Esophagus squamous epithelium (tissue), 5 donors: ENCODE data around the gene ATXN7L2. TPM values are rescaled to one million over a fixed set of nuclear protein-coding genes. Genes with fewer than 3 reads are reported as not detected.

Experiments
- DNase-seq: peaks from one replicate; lab custom pipeline; 2025; lab: John Stamatoyannopoulos, UW
- H3K27ac ChIP-seq, 4 donors: fragments of 200-600 bp; sonication (generic); one replicate each; pipeline ENCODE4 v1.5.1; 2016 to 2019; ENCODE audit warnings: mild to moderate bottlenecking in 1 of 4
- H3K27me3 ChIP-seq, 4 donors: fragments of 200-600 bp; sonication (generic); 1 replicate in 3 of 4; 2 replicates in 1 of 4; pipeline versions ENCODE4 v1.5.1 to v1.6.0; 2017 to 2021; ENCODE audit warnings: antibody characterized with exemption in 1 of 4
- H3K36me3 ChIP-seq, 3 donors: fragments of 200-600 bp; sonication (generic); one replicate each; pipeline ENCODE4 v1.5.1; 2016 to 2019
- H3K4me1 ChIP-seq, 3 donors: fragments of 200-600 bp; sonication (generic); one replicate each; pipeline ENCODE4 v1.5.1; 2017 to 2019
- H3K4me3 ChIP-seq, 4 donors: fragments of 200-600 bp; sonication (generic); 1 replicate in 3 of 4; 2 replicates in 1 of 4; pipeline ENCODE4 v1.5.1; 2016 to 2019; ENCODE audit warnings: mild to moderate bottlenecking in 2 of 4, moderate library complexity in 1 of 4
- H3K9me3 ChIP-seq, 3 donors: fragments of 200-600 bp; sonication (generic); one replicate each; pipeline ENCODE4 v1.5.1; 2016 to 2019
- POLR2A ChIP-seq, 4 donors: fragments of 450-650 bp; IDR thresholded peaks; one replicate each; pipeline ENCODE4 v1.6.1; 2017; ENCODE audit warnings: antibody characterized with exemption in 4 of 4, mild to moderate bottlenecking in 4 of 4, moderate library complexity in 3 of 4
- WGBS, 2 donors: methylation state at CpG; one replicate each; pipeline ENCODE4 v1.1.5; 2018; 5-methylcytosine and 5-hydroxymethylcytosine counted together
- intact Hi-C: fragments of 100-400 bp; cut with DNase I; formaldehyde crosslinking; loops from one replicate; pipeline ENCODE4 v1.15.0; 2022
- total RNA-seq, 4 donors: library from RNA; depleted of rRNA; stranded (reverse); fragments of >200 nt; gene quantifications; one replicate each; pipeline ENCODE4 v1.1.0, GENCODE V29; 2016
- TF ChIP-seq, protein P1 (sequence below), 6 experiments: fragments of 450-650 bp in 4 of 6; fragments of 200-600 bp in 2 of 6; sonication (generic) in 2 of 6; IDR thresholded peaks; one replicate each; pipeline ENCODE4 v1.5.1; 2016 to 2019; ENCODE audit warnings: antibody characterized with exemption in 6 of 6, mild to moderate bottlenecking in 4 of 6, moderate library complexity in 4 of 6
- donor health status: DM: yes; HTN: yes; CAD: no.

Gene ATXN7L2
- total RNA-seq, 4 donors from 2014 or later, result 2.1 to 5.9 (median 3.8) TPM

DNA sequence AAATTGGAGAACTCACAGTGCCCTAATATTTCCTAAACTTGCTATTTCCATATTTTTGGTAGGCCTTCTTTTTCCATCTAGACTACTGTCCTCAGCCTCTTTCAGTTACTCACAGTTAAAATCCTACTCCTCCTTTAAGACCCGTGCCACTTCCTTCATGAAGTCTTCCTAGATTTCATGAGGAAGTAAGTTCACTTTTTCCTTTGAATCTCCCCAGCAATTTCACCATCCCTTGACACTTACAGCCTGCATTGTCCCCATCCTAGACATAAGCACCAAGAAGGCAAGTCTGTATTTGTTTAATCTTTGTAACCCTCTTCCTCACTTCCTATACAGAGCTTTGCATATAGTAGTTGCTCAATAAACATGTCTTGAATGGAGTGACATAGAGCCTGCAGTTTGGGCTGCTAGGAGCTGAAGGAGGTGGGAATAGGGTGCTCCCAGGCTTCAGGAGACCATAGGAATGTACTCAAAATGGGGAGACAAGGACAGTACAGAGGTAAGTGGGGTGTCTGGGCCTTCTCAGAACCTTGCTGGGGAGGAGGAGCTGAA lies 50.7 kb downstream of the ATXN7L2 start:
- TF ChIP-seq, protein P1, sequence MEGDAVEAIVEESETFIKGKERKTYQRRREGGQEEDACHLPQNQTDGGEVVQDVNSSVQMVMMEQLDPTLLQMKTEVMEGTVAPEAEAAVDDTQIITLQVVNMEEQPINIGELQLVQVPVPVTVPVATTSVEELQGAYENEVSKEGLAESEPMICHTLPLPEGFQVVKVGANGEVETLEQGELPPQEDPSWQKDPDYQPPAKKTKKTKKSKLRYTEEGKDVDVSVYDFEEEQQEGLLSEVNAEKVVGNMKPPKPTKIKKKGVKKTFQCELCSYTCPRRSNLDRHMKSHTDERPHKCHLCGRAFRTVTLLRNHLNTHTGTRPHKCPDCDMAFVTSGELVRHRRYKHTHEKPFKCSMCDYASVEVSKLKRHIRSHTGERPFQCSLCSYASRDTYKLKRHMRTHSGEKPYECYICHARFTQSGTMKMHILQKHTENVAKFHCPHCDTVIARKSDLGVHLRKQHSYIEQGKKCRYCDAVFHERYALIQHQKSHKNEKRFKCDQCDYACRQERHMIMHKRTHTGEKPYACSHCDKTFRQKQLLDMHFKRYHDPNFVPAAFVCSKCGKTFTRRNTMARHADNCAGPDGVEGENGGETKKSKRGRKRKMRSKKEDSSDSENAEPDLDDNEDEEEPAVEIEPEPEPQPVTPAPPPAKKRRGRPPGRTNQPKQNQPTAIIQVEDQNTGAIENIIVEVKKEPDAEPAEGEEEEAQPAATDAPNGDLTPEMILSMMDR (IDR thresholded peaks at IDR 0.05), result no peak
- TF ChIP-seq POLR2A (IDR thresholded peaks at IDR 0.05), result no peak
- Histone ChIP-seq H3K4me3 (no peak overlapping the region), H3K4me1 (peaks cover 0 to 26% (median 5%) of the 10 kb centered on the region in 3 donors), H3K9me3 (no peaks in the 10 kb centered on the region), H3K36me3 (no peaks in the 10 kb centered on the region), H3K27me3 (no peaks in the 10 kb centered on the region), H3K27ac (no peak overlapping the region)
- intact Hi-C loops, result loop anchor here (5.0 kb wide), 1 partner anchor 42 kb away; the partner anchor contains the start of gene CYB561D1
- DNase-seq, result no peak
- WGBS, 2 donors, result 88 to 89% methylated on average over 1 of the region's 1 CpG

DNA sequence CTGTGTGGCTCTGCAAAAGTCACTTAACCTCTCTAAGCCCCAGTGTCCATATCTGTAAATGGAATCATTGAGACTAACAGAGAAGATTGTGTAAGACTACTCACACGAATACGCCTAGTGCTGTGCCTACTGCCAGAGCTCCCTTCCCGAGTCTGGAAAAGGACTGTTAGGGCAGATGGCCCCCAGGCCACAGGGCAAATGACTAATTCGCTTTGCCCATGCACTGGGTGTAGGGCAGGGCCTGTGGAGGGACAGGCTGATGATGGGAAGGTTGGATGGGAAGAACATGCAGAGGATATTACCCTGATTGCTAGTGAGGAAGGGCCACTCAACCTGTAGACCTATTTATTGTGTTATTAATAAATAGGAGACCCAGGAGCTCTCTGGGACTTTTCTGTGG lies 51.8 kb downstream of the ATXN7L2 start:
- intact Hi-C loops, result no loop called here

DNA sequence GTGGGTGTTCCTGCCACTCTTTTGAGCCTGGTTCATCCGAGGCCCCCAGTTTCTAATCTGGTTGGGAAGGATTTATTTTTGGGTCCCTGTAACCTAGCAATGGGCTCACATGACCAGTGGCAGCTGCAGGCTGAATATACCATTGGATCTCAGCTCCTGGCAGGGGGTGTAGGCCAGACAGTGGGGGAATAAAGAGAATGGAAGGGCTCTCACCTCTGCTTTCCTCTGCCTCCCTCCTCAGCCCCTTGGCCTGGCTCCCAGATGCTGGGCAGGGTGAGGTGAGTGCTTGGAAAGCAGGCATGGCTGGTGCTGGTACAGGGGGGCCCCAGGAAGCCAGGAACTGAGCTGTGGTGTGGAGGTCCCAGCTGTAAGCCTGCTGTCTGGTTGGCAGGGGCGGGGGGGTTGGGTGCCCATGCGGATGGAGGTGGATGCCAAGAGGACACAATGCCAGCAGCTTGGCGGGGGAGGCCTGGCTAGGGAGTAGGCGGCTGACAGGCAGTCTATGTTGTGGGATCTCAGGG lies 52.3 kb downstream of the ATXN7L2 start:
- peaks cover 0 to 21% (median 5%) of the 10 kb centered on the region in 3 donors for H3K4me1 ChIP-seq
- H3K27ac ChIP-seq, result peak overlapping the region in 2 of 4 donors; percentile 5 to 46
- H3K27me3 ChIP-seq, result no peaks in the 10 kb centered on the region
- no peak for DNase-seq
- no peaks in the 10 kb centered on the region for H3K9me3 ChIP-seq
- WGBS, 2 donors, result 63 to 82% methylated on average over 3 to 4 of the region's 5 CpGs
- intact Hi-C loops, result no loop called here
- no peak overlapping the region for H3K4me3 ChIP-seq
- H3K36me3 ChIP-seq, result no peaks in the 10 kb centered on the region
- TF ChIP-seq, protein P1 (IDR thresholded peaks at IDR 0.05), result no peak
- no peak for TF ChIP-seq POLR2A (IDR thresholded peaks at IDR 0.05)

More for the DNA sequence above, 51.8 kb downstream of the ATXN7L2 start:
- H3K36me3 ChIP-seq, result no peaks in the 10 kb centered on the region
- H3K27ac ChIP-seq, result peak overlapping the region in 2 of 4 donors; percentile 5 to 46
- TF ChIP-seq POLR2A (IDR thresholded peaks at IDR 0.05), result no peak
- TF ChIP-seq, protein P1 (IDR thresholded peaks at IDR 0.05), result no peak
- no peaks in the 10 kb centered on the region for H3K27me3 ChIP-seq
- no peaks in the 10 kb centered on the region for H3K9me3 ChIP-seq
- peaks cover 0 to 21% (median 5%) of the 10 kb centered on the region in 3 donors for H3K4me1 ChIP-seq
- 51 to 67% methylated on average over 2 to 3 of the region's 4 CpGs for WGBS, 2 donors
- no peak for DNase-seq
- no peak overlapping the region for H3K4me3 ChIP-seq

DNA sequence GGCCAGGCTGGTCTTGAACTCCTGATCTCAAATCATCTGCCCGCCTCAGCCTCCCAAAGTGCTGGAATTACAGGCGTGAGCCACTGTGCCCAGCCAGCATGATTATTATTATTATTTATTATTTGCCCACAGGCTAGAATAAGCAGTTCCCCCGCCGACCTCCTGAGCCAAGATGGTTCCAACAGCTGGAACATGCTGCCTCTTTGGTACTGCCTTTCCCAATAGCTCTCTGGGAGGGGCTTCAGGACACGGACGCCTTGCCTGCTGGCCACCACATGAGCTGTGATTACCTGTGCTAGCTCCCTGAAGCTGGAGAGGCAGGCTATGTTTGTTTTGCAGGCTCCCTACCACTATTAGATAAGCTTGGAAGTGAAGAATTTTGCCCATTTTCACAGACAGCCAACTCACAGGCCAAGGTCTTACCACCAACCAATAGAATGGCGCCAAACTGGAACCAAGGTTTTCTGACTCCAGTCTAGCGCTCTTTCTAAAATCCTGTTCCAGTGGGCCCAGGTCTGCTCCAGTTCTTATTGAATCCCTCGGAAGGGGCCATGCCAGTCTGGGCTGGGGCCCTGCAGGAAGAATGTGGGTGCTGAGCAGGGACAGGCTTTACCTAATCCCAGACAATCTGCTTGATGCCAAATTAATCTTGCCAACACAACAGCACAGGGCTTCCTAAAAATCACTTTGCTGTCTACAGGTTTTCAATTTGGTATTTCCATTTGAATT lies 53.9 kb downstream of the ATXN7L2 start:
- Histone ChIP-seq H3K4me3 (no peak overlapping the region), H3K36me3 (no peaks in the 10 kb centered on the region), H3K27me3 (no peaks in the 10 kb centered on the region), H3K9me3 (no peaks in the 10 kb centered on the region), H3K27ac (no peak overlapping the region), H3K4me1 (peaks cover 0 to 13% (median 3%) of the 10 kb centered on the region in 3 donors)
- no peak for TF ChIP-seq POLR2A (IDR thresholded peaks at IDR 0.05)
- TF ChIP-seq, protein P1 (IDR thresholded peaks at IDR 0.05), result no peak
- DNase-seq, result no peak
- intact Hi-C loops, result no loop called here
- 74 to 85% methylated on average over 7 to 8 of the region's 9 CpGs for WGBS, 2 donors
